Measurements from ENCODE around the gene C2CD2.

DNA sequence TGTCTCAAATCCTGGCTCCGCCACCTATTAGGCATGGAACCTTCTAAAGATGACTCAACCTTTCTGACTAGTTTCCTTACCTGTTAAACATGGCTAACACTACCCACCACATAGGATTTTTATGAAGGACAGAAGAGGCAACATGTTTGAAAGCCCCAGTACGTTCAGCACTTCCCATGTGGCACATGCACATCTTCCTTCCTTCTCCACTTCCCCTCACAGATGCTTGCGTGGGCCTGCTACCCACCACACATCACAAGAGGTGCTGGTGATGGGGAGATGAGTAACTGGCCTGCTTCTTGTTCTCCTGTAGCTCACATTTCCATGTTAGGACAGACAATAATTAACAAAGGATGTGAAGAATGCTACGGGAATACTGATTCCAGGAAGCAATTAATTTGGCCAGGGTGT is 49.2 kb upstream of the C2CD2 start:
- TF ChIP-seq POLR2A (IDR thresholded peaks at IDR 0.05), result no peak
- TF ChIP-seq, protein P1, sequence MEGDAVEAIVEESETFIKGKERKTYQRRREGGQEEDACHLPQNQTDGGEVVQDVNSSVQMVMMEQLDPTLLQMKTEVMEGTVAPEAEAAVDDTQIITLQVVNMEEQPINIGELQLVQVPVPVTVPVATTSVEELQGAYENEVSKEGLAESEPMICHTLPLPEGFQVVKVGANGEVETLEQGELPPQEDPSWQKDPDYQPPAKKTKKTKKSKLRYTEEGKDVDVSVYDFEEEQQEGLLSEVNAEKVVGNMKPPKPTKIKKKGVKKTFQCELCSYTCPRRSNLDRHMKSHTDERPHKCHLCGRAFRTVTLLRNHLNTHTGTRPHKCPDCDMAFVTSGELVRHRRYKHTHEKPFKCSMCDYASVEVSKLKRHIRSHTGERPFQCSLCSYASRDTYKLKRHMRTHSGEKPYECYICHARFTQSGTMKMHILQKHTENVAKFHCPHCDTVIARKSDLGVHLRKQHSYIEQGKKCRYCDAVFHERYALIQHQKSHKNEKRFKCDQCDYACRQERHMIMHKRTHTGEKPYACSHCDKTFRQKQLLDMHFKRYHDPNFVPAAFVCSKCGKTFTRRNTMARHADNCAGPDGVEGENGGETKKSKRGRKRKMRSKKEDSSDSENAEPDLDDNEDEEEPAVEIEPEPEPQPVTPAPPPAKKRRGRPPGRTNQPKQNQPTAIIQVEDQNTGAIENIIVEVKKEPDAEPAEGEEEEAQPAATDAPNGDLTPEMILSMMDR (IDR thresholded peaks at IDR 0.05), result no peak
- TF ChIP-seq POLR2AphosphoS5 (IDR thresholded peaks at IDR 0.05), result no peak

Measured in suprapubic skin (tissue), 4 donors.